SK-N-SH (cell line): ENCODE measurements around the gene AFAP1L1. TPM values are rescaled to one million over a fixed set of nuclear protein-coding genes. Genes with fewer than 3 reads are reported as not detected.

Experiments
- CTCF ChIA-PET: fragments of 300-600, 350-600 bp; formaldehyde crosslinking; extraction: SDS; loops from one replicate; lab custom pipeline; 2021; lab: Yijun Ruan, JAX
- POLR2A ChIA-PET: fragments of 350-600 bp; sonication (Branson Sonifier 250); formaldehyde crosslinking; extraction: SDS; loops from one replicate; lab custom pipeline; 2020; ENCODE audit warnings: antibody characterized with exemption, inconsistent platforms; lab: Yijun Ruan, JAX
- DNase-seq: peaks from one replicate; pipeline ENCODE4 v3.0.0; 2012
- H2AFZ ChIP-seq: fragments of 200-600 bp; sonication (generic); 2 replicates; pipeline ENCODE4 v1.8.1; 2016; ENCODE audit warnings: antibody characterized with exemption, mild to moderate bottlenecking, low read depth
- H3F3A ChIP-seq: fragments of 200-600 bp; sonication (generic); replicated peaks from 2 replicates; pipeline ENCODE3; 2016; ENCODE audit warnings: antibody characterized with exemption, mild to moderate bottlenecking; ENCODE audit not compliant: insufficient read depth
- H3K27ac ChIP-seq, 2 experiments: fragments of 200-500 bp in 1 of 2; fragments of 200-600 bp in 1 of 2; sonication (Bioruptor generic) in 1 of 2; sonication (generic), shearing (Covaris generic) in 1 of 2; 2 replicates each; pipeline versions ENCODE4 v1.5.1 to v1.6.1; 2014 to 2016; ENCODE audit warnings: low read depth in 2 of 2, inconsistent platforms in 1 of 2, low read length in 1 of 2, mild to moderate bottlenecking in 1 of 2, mixed read lengths in 1 of 2
- H3K27me3 ChIP-seq: fragments of 200-600 bp; sonication (generic), shearing (Covaris generic); 2 replicates; pipeline ENCODE4 v1.6.1; 2016; ENCODE audit warnings: mixed run types; ENCODE audit not compliant: insufficient read depth
- H3K36me3 ChIP-seq, 2 experiments: fragments of 200-500 bp in 1 of 2; fragments of 200-600 bp in 1 of 2; sonication (Bioruptor generic) in 1 of 2; sonication (generic) in 1 of 2; replicated peaks in 1 of 2; 2 replicates each; pipeline versions ENCODE3 to v1.5.1; 2014 to 2016; ENCODE audit warnings: low read length in 1 of 2, mild to moderate bottlenecking in 1 of 2; ENCODE audit not compliant: insufficient read depth in 2 of 2, control insufficient read depth in 1 of 2
- H3K4me1 ChIP-seq, 2 experiments: fragments of 200-500 bp in 1 of 2; fragments of 200-600 bp in 1 of 2; sonication (Bioruptor generic) in 1 of 2; sonication (generic), shearing (Covaris generic) in 1 of 2; 2 replicates each; pipeline versions ENCODE4 v1.5.1 to v1.6.1; 2014 to 2016; ENCODE audit warnings: low read depth in 1 of 2, low read length in 1 of 2, mixed run types in 1 of 2; ENCODE audit not compliant: insufficient read depth in 2 of 2, control insufficient read depth in 1 of 2
- H3K4me2 ChIP-seq: fragments of 200-600 bp; sonication (generic), shearing (Covaris generic); 2 replicates; pipeline ENCODE4 v1.6.1; 2017; ENCODE audit warnings: mixed run types
- H3K4me3 ChIP-seq, 2 experiments: fragments of 200-500 bp in 1 of 2; fragments of 200-600 bp in 1 of 2; sonication (Bioruptor generic) in 1 of 2; sonication (generic), shearing (Covaris generic) in 1 of 2; 2 replicates each; pipeline versions ENCODE4 v1.5.1 to v1.8.1; 2014 to 2016; ENCODE audit warnings: low read depth in 2 of 2, inconsistent platforms in 1 of 2, low read length in 1 of 2, mild to moderate bottlenecking in 1 of 2, mixed read lengths in 1 of 2, moderate library complexity in 1 of 2
- H3K79me2 ChIP-seq: fragments of 200-600 bp; sonication (generic); 2 replicates; pipeline ENCODE4 v1.8.1; 2017; ENCODE audit warnings: mild to moderate bottlenecking; ENCODE audit not compliant: insufficient read depth
- H3K9ac ChIP-seq: fragments of 200-600 bp; sonication (generic); 2 replicates; pipeline ENCODE4 v1.6.1; 2017; ENCODE audit warnings: mixed run types
- H3K9me2 ChIP-seq: fragments of 200-600 bp; sonication (generic); 2 replicates; pipeline ENCODE4 v1.6.1; 2017; ENCODE audit warnings: mixed run types
- H3K9me3 ChIP-seq: fragments of 200-600 bp; sonication (generic); 2 replicates; pipeline ENCODE4 v1.6.1; 2017; ENCODE audit warnings: mixed run types, mild to moderate bottlenecking, moderate library complexity
- H4K20me1 ChIP-seq: fragments of 200-600 bp; sonication (generic); 2 replicates; pipeline ENCODE4 v1.6.1; 2017; ENCODE audit warnings: mild to moderate bottlenecking, mixed run types; ENCODE audit not compliant: insufficient read depth
- CHD2 ChIP-seq: fragments of 150-350 bp; IDR thresholded peaks from 2 replicates; pipeline ENCODE4 v1.6.1; 2018; ENCODE audit warnings: low read length; ENCODE audit not compliant: partially characterized antibody
- CTCF ChIP-seq: fragments of 200-600 bp; sonication (generic); IDR thresholded peaks from 2 replicates; pipeline ENCODE4 v1.6.1; 2017; ENCODE audit warnings: antibody characterized with exemption, mild to moderate bottlenecking, moderate library complexity
- ELF1 ChIP-seq: IDR thresholded peaks from 2 replicates; pipeline ENCODE4 v1.4.0; 2012
- EP300 ChIP-seq, 2 experiments: IDR thresholded peaks; 2 replicates each; pipeline versions ENCODE4 v1.4.0 to v1.6.1; 2012; ENCODE audit warnings: borderline replicate concordance in 1 of 2, low read depth in 1 of 2, low read length in 1 of 2
- FOXJ3 ChIP-seq: sonication (generic); formaldehyde crosslinking; IDR thresholded peaks from 2 replicates; pipeline ENCODE4 v1.5.1; 2020; ENCODE audit warnings: mild to moderate bottlenecking, missing genetic modification reagents
- GABPA ChIP-seq: IDR thresholded peaks from 2 replicates; pipeline ENCODE4 v1.4.0; 2012; ENCODE audit warnings: low read depth, mild to moderate bottlenecking
- GATA2 ChIP-seq: sonication (generic); formaldehyde crosslinking; IDR thresholded peaks from 2 replicates; pipeline ENCODE4 v1.5.0; 2020; ENCODE audit warnings: mild to moderate bottlenecking, missing genetic modification reagents
- MAX ChIP-seq: IDR thresholded peaks from 2 replicates; pipeline ENCODE4 v1.4.0; 2012; ENCODE audit warnings: low read depth
- NRF1 ChIP-seq: IDR thresholded peaks from 2 replicates; pipeline ENCODE4 v1.6.1; 2012; ENCODE audit warnings: low read depth, mild to moderate bottlenecking, low read length
- POLR2AphosphoS5 ChIP-seq: IDR thresholded peaks from 2 replicates; pipeline ENCODE4 v1.6.1; 2012; ENCODE audit warnings: low read depth, low read length
- RCOR1 ChIP-seq: fragments of 150-350 bp; IDR thresholded peaks from 2 replicates; pipeline ENCODE4 v1.6.1; 2017; ENCODE audit warnings: antibody characterized with exemption, low read length
- SIN3A ChIP-seq: IDR thresholded peaks from 2 replicates; pipeline ENCODE4 v1.6.1; 2012; ENCODE audit warnings: low read depth, mild to moderate bottlenecking, low read length, moderate library complexity, borderline replicate concordance
- TEAD4 ChIP-seq: IDR thresholded peaks from 2 replicates; pipeline ENCODE4 v1.4.0; 2012; ENCODE audit warnings: mild to moderate bottlenecking, borderline replicate concordance; ENCODE audit not compliant: insufficient read depth
- ZBTB33 ChIP-seq: IDR thresholded peaks from 2 replicates; pipeline ENCODE4 v1.4.0; 2012; ENCODE audit warnings: low read depth, borderline replicate concordance
- WGBS: methylation state at CpG from one replicate; pipeline ENCODE4 v1.1.6; 2017; ENCODE audit warnings: low lambda C conversion rate; 5-methylcytosine and 5-hydroxymethylcytosine counted together
- polyA plus RNA-seq, 3 experiments: library from polyadenylated mRNA; depleted of rRNA; stranded (reverse); fragments of >200 nt; gene quantifications; 2 replicates each; pipeline ENCODE4 v1.2.3, GENCODE V29; 2012

AFAP1L1 gene
- polyA plus RNA-seq, 1 of the 3 experiments (the other 2 are of a cell fraction), result 0.82 TPM

GRCh38 chr5:149348518-149348917, 76.9 kb downstream of the AFAP1L1 start:
- Histone ChIP-seq H3F3A (peaks cover 25% of the 10 kb centered on the region), H3K9me2 (no peaks in the 10 kb centered on the region), H3K9me3 (no peaks in the 10 kb centered on the region), H3K27ac (no peak overlapping the region; a peak in 1 of 4 replicates), H3K4me2 (no peak overlapping the region), H3K79me2 (peaks cover 71% of the 10 kb centered on the region), H4K20me1 (no peaks in the 10 kb centered on the region; the same call in 1 of the 2 replicates), H2AFZ (no peak overlapping the region), H3K4me3 (no peak overlapping the region), H3K36me3 (peaks cover 59 to 64% of the 10 kb centered on the region in 2 experiments), H3K9ac (no peak overlapping the region), H3K4me1 (peaks cover 0 to 15% of the 10 kb centered on the region in 2 experiments; a peak in 3 of 4 replicates), H3K27me3 (no peaks in the 10 kb centered on the region)
- CTCF ChIA-PET, result interaction anchor here (1.0 to 1.7 kb wide), 4 partner anchors 9 to 23 kb away, joined by 3 to 6 read pairs (median 4); partner anchors contain the start of gene PCYOX1L
- no peak for DNase-seq
- 50% methylated on average over 1 of the region's 1 CpG for WGBS
- TF ChIP-seq RCOR1 (no peak), CTCF (no peak), POLR2AphosphoS5 (no peak), SIN3A (no peak), TEAD4 (no peak), ELF1 (no peak), NRF1 (no peak), FOXJ3 (CRISPR knock-in tag) (no peak), MAX (no peak), ZBTB33 (no peak), CHD2 (no peak), EP300 (IDR thresholded peaks at IDR 0.05; ENCODE audit: borderline replicate concordance in 1 of 2, low read depth in 1 of 2, low read length in 1 of 2) (no peak), GATA2 (CRISPR knock-in tag) (no peak)
- TF ChIP-seq, all 33 proteins: peak for 0
- POLR2A ChIA-PET, result no interaction called here

- H3K27ac ChIP-seq, result no peak overlapping the region
- H3K4me2 ChIP-seq, result no peak overlapping the region
These were observed 77.7 kb downstream of the AFAP1L1 start for GRCh38 chr5:149349382-149349781.

More at GRCh38 chr5:149349382-149349781, 77.7 kb downstream of the AFAP1L1 start:
- H3K36me3 ChIP-seq, result peaks cover 65 to 72% of the 10 kb centered on the region in 2 experiments
- 90% methylated on average over 4 of the region's 4 CpGs for WGBS
- H3K27me3 ChIP-seq, result no peaks in the 10 kb centered on the region
- H3K4me3 ChIP-seq, result no peak overlapping the region
- no peak for TF ChIP-seq GABPA
- H3K9me3 ChIP-seq, result no peaks in the 10 kb centered on the region
- peaks cover 26% of the 10 kb centered on the region for H3F3A ChIP-seq
- DNase-seq, result no peak
- no peaks in the 10 kb centered on the region for H3K9me2 ChIP-seq
- no peaks in the 10 kb centered on the region; the same call in 1 of the 2 replicates for H4K20me1 ChIP-seq
- ChIA-PET POLR2A (no interaction called here), CTCF (interaction anchor here (0.9 to 1.6 kb wide), 4 partner anchors 8 to 27 kb away, joined by 3 to 4 read pairs (median 4); partner anchors contain the start of gene PCYOX1L)
- H3K9ac ChIP-seq, result no peak overlapping the region
- peaks cover 0 to 15% of the 10 kb centered on the region in 2 experiments; a peak in 3 of 4 replicates for H3K4me1 ChIP-seq
- peaks cover 71% of the 10 kb centered on the region for H3K79me2 ChIP-seq
- no peak overlapping the region for H2AFZ ChIP-seq
